PFSK-1 (cell line): ENCODE measurements around the gene CDKN2B-AS1.

ENCODE experiments used
- POLR2AphosphoS5 ChIP-seq: IDR thresholded peaks from 2 replicates; pipeline ENCODE4 v1.6.1; 2012; ENCODE audit warnings: low read depth, mild to moderate bottlenecking, control low read depth, low read length, moderate library complexity
- TAF1 ChIP-seq: IDR thresholded peaks from 2 replicates; pipeline ENCODE4 v1.6.1; 2012; ENCODE audit warnings: low read length, control low read depth, borderline replicate concordance; ENCODE audit not compliant: insufficient read depth

DNA sequence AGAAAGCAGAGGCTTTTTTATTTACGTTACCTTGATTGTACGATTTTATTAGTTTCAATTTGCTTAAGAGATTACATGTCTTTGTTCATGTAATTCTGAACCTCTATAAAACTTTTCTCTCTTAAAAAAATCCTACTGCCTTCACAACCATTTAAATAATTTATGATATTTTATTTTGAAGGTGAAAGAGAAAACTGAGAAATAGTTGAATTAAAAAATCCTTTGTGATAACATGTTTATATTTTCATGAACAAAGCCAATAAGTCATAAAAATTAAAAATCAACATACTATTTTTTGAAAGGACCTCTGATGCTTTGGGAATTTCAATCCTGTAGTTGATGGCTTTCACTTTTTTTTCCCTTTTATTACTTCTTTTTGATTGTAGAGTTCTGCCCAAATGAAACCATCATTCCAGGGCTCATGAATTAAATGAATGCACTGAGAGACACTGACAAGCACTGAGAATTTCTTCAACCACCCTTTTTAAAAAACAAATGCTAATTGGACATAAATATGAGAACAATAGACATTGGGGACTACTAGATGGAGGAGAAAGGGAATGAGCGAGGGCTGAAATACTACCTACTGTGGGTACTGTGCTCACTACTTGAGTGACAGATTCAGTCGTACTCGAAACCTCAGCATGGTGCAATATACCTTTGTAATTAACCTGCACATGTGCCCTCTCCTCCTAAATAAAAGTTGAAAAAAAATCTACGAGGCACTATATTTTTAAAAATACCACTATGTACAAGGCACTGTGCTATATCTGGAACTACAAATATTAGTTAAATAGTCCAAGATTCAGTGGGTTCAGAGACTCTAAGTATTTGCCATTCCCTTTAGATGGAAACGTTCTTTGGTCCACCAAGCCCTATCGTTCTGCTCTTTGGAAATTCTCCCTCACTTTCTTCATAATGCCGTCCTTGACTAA, 6.3 kb upstream of the CDKN2B-AS1 start:
- TF ChIP-seq POLR2AphosphoS5 (no peak), TAF1 (no peak)
